Esophagus squamous epithelium (tissue), 5 donors: Measurements from ENCODE around the gene ZNF746. TPM values are rescaled to one million over a fixed set of nuclear protein-coding genes. Genes with fewer than 3 reads are reported as not detected.

Source experiments
- DNase-seq: peaks from one replicate; lab custom pipeline; 2025; lab: John Stamatoyannopoulos, UW
- H3K27ac ChIP-seq, 4 donors: fragments of 200-600 bp; sonication (generic); one replicate each; pipeline ENCODE4 v1.5.1; 2016 to 2019; ENCODE audit warnings: mild to moderate bottlenecking in 1 of 4
- H3K27me3 ChIP-seq, 4 donors: fragments of 200-600 bp; sonication (generic); 1 replicate in 3 of 4; 2 replicates in 1 of 4; pipeline versions ENCODE4 v1.5.1 to v1.6.0; 2017 to 2021; ENCODE audit warnings: antibody characterized with exemption in 1 of 4
- H3K36me3 ChIP-seq, 3 donors: fragments of 200-600 bp; sonication (generic); one replicate each; pipeline ENCODE4 v1.5.1; 2016 to 2019
- H3K4me1 ChIP-seq, 3 donors: fragments of 200-600 bp; sonication (generic); one replicate each; pipeline ENCODE4 v1.5.1; 2017 to 2019
- H3K4me3 ChIP-seq, 4 donors: fragments of 200-600 bp; sonication (generic); 1 replicate in 3 of 4; 2 replicates in 1 of 4; pipeline ENCODE4 v1.5.1; 2016 to 2019; ENCODE audit warnings: mild to moderate bottlenecking in 2 of 4, moderate library complexity in 1 of 4
- H3K9me3 ChIP-seq, 3 donors: fragments of 200-600 bp; sonication (generic); one replicate each; pipeline ENCODE4 v1.5.1; 2016 to 2019
- CTCF ChIP-seq, 6 experiments: fragments of 450-650 bp in 4 of 6; fragments of 200-600 bp in 2 of 6; sonication (generic) in 2 of 6; IDR thresholded peaks; one replicate each; pipeline ENCODE4 v1.5.1; 2016 to 2019; ENCODE audit warnings: antibody characterized with exemption in 6 of 6, mild to moderate bottlenecking in 4 of 6, moderate library complexity in 4 of 6
- POLR2A ChIP-seq, 4 donors: fragments of 450-650 bp; IDR thresholded peaks; one replicate each; pipeline ENCODE4 v1.6.1; 2017; ENCODE audit warnings: antibody characterized with exemption in 4 of 4, mild to moderate bottlenecking in 4 of 4, moderate library complexity in 3 of 4
- WGBS, 2 donors: methylation state at CpG; one replicate each; pipeline ENCODE4 v1.1.5; 2018; 5-methylcytosine and 5-hydroxymethylcytosine counted together
- intact Hi-C: fragments of 100-400 bp; cut with DNase I; formaldehyde crosslinking; loops from one replicate; pipeline ENCODE4 v1.15.0; 2022
- total RNA-seq, 4 donors: library from RNA; depleted of rRNA; stranded (reverse); fragments of >200 nt; gene quantifications; one replicate each; pipeline ENCODE4 v1.1.0, GENCODE V29; 2016
- donor health status: DM: yes; HTN: yes; CAD: no.

Gene ZNF746
- total RNA-seq, 4 donors from 2014 or later: 9.8 to 16.2 (median 12.5) TPM

DNA sequence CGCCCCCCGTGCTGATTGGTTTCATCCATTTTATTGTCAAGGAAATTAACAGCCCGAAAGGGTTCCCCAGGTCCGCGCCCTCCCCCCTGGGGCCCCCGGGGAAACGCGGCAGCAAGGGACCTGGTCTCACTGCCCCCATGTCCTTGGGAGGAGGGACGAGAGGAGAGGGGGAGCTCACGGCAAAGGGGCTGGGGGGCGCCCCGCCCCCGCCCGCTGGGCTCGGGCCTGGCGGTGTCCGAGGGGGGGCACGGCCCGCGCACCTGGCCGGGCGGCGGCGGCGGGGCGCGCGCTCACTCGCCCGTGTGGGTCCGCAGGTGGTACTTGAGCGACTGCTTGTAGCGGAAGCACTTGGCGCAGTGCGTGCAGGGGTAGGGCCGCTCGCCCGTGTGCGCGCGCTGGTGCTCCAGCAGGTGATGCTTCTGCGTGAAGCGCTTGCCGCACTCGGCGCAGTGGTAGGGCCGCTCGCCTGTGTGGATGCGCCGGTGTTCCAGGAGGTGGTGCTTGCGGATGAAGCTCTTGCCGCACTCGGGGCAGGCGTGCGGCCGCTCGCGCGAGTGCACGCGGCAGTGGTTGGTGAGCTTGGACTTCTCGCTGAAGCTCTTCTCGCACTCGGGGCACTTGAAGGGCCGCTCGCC lies 66.0 kb downstream of the ZNF746 start:
- H3K4me1 ChIP-seq: no peaks in the 10 kb centered on the region
- H3K27me3 ChIP-seq: no peaks in the 10 kb centered on the region
- no peaks in the 10 kb centered on the region for H3K9me3 ChIP-seq
- DNase-seq: no peak
- no peak overlapping the region for H3K4me3 ChIP-seq
- H3K36me3 ChIP-seq: peaks cover 9 to 71% (median 18%) of the 10 kb centered on the region in 3 donors
- no peak for TF ChIP-seq CTCF (IDR thresholded peaks at IDR 0.05)
- TF ChIP-seq POLR2A (IDR thresholded peaks at IDR 0.05): no peak
- WGBS, 2 donors: 92 to 95% methylated on average over 4 to 14 of the region's 66 CpGs
- H3K27ac ChIP-seq: no peak overlapping the region
- intact Hi-C loops: no loop called here

- intact Hi-C loops: no loop called here
- WGBS, 2 donors: 90 to 94% methylated on average over 4 of the region's 4 CpGs
- H3K9me3 ChIP-seq: no peaks in the 10 kb centered on the region
- peaks cover 9 to 59% (median 12%) of the 10 kb centered on the region in 3 donors for H3K36me3 ChIP-seq
- no peak overlapping the region for H3K27ac ChIP-seq
- H3K4me3 ChIP-seq: no peak overlapping the region
- H3K27me3 ChIP-seq: no peaks in the 10 kb centered on the region
- TF ChIP-seq CTCF (IDR thresholded peaks at IDR 0.05) (no peak), POLR2A (IDR thresholded peaks at IDR 0.05) (no peak)
- no peaks in the 10 kb centered on the region for H3K4me1 ChIP-seq
- DNase-seq: no peak
These were observed 67.4 kb downstream of the ZNF746 start for GRCh38 chr7:149430192-149430591.

GRCh38 chr7:149427893-149428292 lies 69.7 kb downstream of the ZNF746 start:
- intact Hi-C loops: no loop called here
- no peak for DNase-seq
- no peak for TF ChIP-seq CTCF (IDR thresholded peaks at IDR 0.05)
- TF ChIP-seq POLR2A (IDR thresholded peaks at IDR 0.05): no peak
- no peaks in the 10 kb centered on the region for H3K27me3 ChIP-seq
- no peaks in the 10 kb centered on the region for H3K9me3 ChIP-seq
- no peak overlapping the region for H3K27ac ChIP-seq
- H3K36me3 ChIP-seq: peaks cover 9 to 36% (median 12%) of the 10 kb centered on the region in 3 donors
- peaks cover 1 to 12% (median 2%) of the 10 kb centered on the region in 3 donors for H3K4me1 ChIP-seq
- no peak overlapping the region for H3K4me3 ChIP-seq
- whole genome bisulfite sequencing, 2 donors: 93% methylated on average over 2 of the region's 2 CpGs

DNA sequence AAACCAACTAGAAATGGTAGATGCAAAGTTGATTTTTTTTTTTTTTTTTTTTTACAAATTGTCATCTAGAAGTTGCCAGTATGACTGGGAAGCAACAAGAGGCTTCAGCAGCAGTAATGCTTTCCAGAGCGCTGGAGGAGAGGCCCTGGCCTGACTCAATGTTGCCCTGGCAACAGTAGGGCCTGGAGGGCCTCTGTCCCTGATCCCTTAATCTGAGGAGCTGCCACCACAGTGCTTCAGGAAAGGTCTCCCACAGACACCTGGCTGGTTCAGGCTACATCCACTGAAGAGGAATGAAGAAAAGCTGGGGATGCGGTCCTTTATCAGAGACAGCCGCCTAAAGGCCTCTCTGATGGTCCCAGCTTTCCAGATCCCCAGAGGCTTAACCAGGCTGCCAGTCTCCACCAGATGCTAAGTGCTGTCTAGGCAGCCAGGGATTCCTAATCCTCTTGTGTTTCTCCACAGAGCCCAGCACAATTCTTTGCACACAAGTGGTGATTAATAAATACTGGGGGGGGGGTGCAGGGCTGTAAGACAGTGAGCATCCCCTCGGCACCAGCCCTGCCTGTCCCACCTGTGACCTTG lies 70.4 kb downstream of the ZNF746 start:
- intact Hi-C loops: no loop called here
- peaks cover 5 to 17% (median 5%) of the 10 kb centered on the region in 3 donors for H3K4me1 ChIP-seq
- no peaks in the 10 kb centered on the region for H3K9me3 ChIP-seq
- H3K4me3 ChIP-seq: no peak overlapping the region
- DNase-seq: no peak
- peaks cover 4 to 29% (median 5%) of the 10 kb centered on the region in 3 donors for H3K36me3 ChIP-seq
- no peaks in the 10 kb centered on the region for H3K27me3 ChIP-seq
- TF ChIP-seq POLR2A (IDR thresholded peaks at IDR 0.05) (no peak), CTCF (IDR thresholded peaks at IDR 0.05) (no peak)
- WGBS, 2 donors: 89 to 94% methylated on average over 3 to 4 of the region's 4 CpGs
- H3K27ac ChIP-seq: no peak overlapping the region

DNA sequence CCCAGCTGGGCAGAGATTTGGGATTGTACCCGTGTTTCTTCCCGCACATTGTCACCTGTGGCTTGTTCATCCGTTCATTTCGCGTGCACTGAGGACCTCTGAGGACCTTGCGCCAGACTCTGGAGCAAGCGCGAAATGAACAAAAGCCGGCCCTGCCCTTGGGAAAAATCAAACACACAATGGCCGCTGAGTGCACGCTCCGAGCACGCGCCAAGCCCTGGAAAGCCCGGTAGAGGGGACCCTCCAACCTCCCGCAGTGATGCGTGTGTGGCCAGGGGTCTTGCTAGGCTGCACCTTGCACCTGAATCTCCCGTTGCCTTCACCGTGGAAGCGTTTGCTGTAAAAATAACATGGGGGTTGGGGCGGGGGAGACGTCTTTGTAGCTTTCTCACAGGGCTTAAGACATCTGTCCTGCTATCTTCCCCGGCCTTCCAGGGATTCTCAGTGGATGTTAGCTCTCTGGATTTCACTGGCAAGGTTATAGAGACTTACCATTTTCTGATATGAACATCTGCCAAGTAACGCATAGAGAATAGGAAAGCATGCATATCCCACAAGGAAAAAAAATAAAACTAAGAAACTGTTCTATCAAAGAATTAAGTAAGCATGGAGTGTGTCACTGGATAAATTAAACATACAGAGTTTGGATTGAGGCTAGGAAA lies 74.0 kb downstream of the ZNF746 start:
- Histone ChIP-seq H3K4me1 (peaks cover 5 to 23% (median 10%) of the 10 kb centered on the region in 3 donors), H3K4me3 (peak overlapping the region; percentile 36 to 69 (median 52)), H3K27me3 (no peaks in the 10 kb centered on the region), H3K9me3 (no peaks in the 10 kb centered on the region), H3K36me3 (no peaks in the 10 kb centered on the region), H3K27ac (no peak overlapping the region)
- no peak for DNase-seq
- intact Hi-C loops: no loop called here
- WGBS, 2 donors: 17 to 43% methylated on average over 20 to 24 of the region's 24 CpGs
- no peak for TF ChIP-seq POLR2A (IDR thresholded peaks at IDR 0.05)
- no peak for TF ChIP-seq CTCF (IDR thresholded peaks at IDR 0.05)
